ENCODE results near the gene NEDD9. TPM values are rescaled to one million over a fixed set of nuclear protein-coding genes. Genes with fewer than 3 reads are reported as not detected.

The NEDD9 gene
- total RNA-seq (2016; rRNA removed; fragmentation: Illumina TruSeq; extraction: Trizol): 27.1 and 31.4 TPM in 2 replicates
- total RNA-seq (2016; cell fraction: cytosol; rRNA removed; fragmentation: Illumina TruSeq; extraction: Trizol; ENCODE audit: low read depth): 3.1 and 3.2 TPM in 2 replicates
- 25.2 and 29.8 TPM in 2 replicates for total RNA-seq (2016; cell fraction: insoluble cytoplasmic fraction; rRNA removed; fragmentation: Illumina TruSeq; extraction: Trizol)
- 11.6 and 12.3 TPM in 2 replicates for total RNA-seq (2016; cell fraction: membrane; rRNA removed; fragmentation: Illumina TruSeq; extraction: Trizol)
- 24.2 and 25.4 TPM in 2 replicates for total RNA-seq (2016; cell fraction: nucleus; rRNA removed; fragmentation: Illumina TruSeq; extraction: Trizol)
- 363 and 389 TPM in 2 replicates for polyA plus RNA-seq (2011; rRNA removed)
- polyA plus RNA-seq (2011; cell fraction: cytosol; rRNA removed): 249 and 284 TPM in 2 replicates
- 241 and 254 TPM in 2 replicates for polyA plus RNA-seq (2011; cell fraction: nucleus; rRNA removed)
- polyA plus RNA-seq (2012): 141 and 166 TPM in 2 replicates
- 1.5 and 2.0 TPM in 2 replicates for polyA plus RNA-seq (2016; cell fraction: cytosol; fragmentation: Illumina TruSeq; extraction: Trizol; ENCODE audit: low read depth)
- 26.5 and 29.0 TPM in 2 replicates for polyA plus RNA-seq (2016; cell fraction: insoluble cytoplasmic fraction; fragmentation: Illumina TruSeq; extraction: Trizol; ENCODE audit: low read depth)
- 4.0 and 4.8 TPM in 2 replicates for polyA plus RNA-seq (2016; cell fraction: membrane; fragmentation: Illumina TruSeq; extraction: Trizol; ENCODE audit: low read depth)
- polyA plus RNA-seq (2016; cell fraction: nucleus; fragmentation: Illumina TruSeq; extraction: Trizol; ENCODE audit: insufficient read depth, low read depth): 28.0 and 29.7 TPM in 2 replicates
- polyA minus RNA-seq (2011; rRNA and poly(A)+ RNA removed; ENCODE audit: low replicate concordance): 3.4 and 577 TPM in 2 replicates
- 263 and 295 TPM in 2 replicates for polyA minus RNA-seq (2011; cell fraction: cytosol; rRNA and poly(A)+ RNA removed)
- polyA minus RNA-seq (2011; cell fraction: nucleus; rRNA and poly(A)+ RNA removed): 268 and 334 TPM in 2 replicates
- percentile 95 among the genes with signal in this experiment for Bru-seq, nascent RNA
- percentile 70 among the genes with signal in this experiment for BruChase-seq, experiment 1, labeled RNA remaining after a 6-hour chase
- percentile 81 among the genes with signal in this experiment for BruChase-seq, experiment 2, labeled RNA remaining after a 2-hour chase
- long read RNA-seq, experiment 1, full-length matches to known transcripts: 41 of 81 reads
- long read RNA-seq, experiment 1, partial matches to known transcripts: 35 of 81 reads
- long read RNA-seq, experiment 1, other reads (novel, unspliced or antisense): 5 of 81 reads
- long read RNA-seq, experiment 2, full-length matches to known transcripts: 105 of 220 reads
- long read RNA-seq, experiment 2, partial matches to known transcripts: 34 of 220 reads
- long read RNA-seq, experiment 2, other reads (novel, unspliced or antisense): 81 of 220 reads

- DNase-seq (ENCODE audit: low spot score) (peak; percentile 98), ATAC-seq (peak; percentile 96), FAIRE-seq (peak; percentile 87)
- H3K36me3 ChIP-seq (replicated peaks in 1 of 2; ENCODE audit: control insufficient read depth in 1 of 2, insufficient read depth in 2 of 2, low read length in 2 of 2): peaks cover 2 to 23% of the 10 kb centered on the region in 2 experiments; a peak in 4 of 5 replicates
- in situ Hi-C loops (cut with HindIII; ENCODE audit: extremely low pct_ligation_motif_present, low pct_unique_long_range_greater_than_20kb): loop anchor here (5.0 kb wide), 1 partner anchor 265 kb away; no protein-coding TSS in a partner anchor
- intact Hi-C loops (cut with micrococcal nuclease; ENCODE audit: unreplicated experiment): loop anchor here (1.0 to 10.0 kb wide), 10 partner anchors 13 to 343 kb away; no protein-coding TSS in a partner anchor
- ChIA-PET POLR2A (interaction anchor here (0.6 to 5.5 kb wide), 32 partner anchors 10 to 264 kb away, joined by 3 to 106 read pairs (median 8); no protein-coding TSS in a partner anchor), CTCF (ENCODE audit: low intra/inter-chr PET ratio, low total read pairs) (interaction anchor here (1.2 kb wide), 1 partner anchor 264 kb away, joined by 3 read pairs; no protein-coding TSS in a partner anchor)
- WGBS (ENCODE audit: low lambda C conversion rate): 1% methylated on average over 24 of the region's 24 CpGs
- peaks cover 0 to 4% of the 10 kb centered on the region in 2 experiments; a peak in 2 of 5 replicates for H3K27me3 ChIP-seq (ENCODE audit: control insufficient read depth in 1 of 2, insufficient read depth in 2 of 2, low read length in 2 of 2)
- H3K9me3 ChIP-seq (ENCODE audit: low read length): no peaks in the 10 kb centered on the region
- peaks cover 51% of the 10 kb centered on the region for H4K20me1 ChIP-seq (ENCODE audit: insufficient read depth, low read length)
- H3K27ac ChIP-seq (ENCODE audit: extremely low read length, insufficient read depth, low read length): peak within 1 kb of the TSS; percentile 94
- H3K9ac ChIP-seq (ENCODE audit: insufficient read depth, low read depth, low read length): peak within 1 kb of the TSS; percentile 96
- peak within 1 kb of the TSS; percentile 90 for H3K4me2 ChIP-seq (ENCODE audit: low read depth, low read length)
- no peak within 1 kb of the TSS for H2AFZ ChIP-seq (ENCODE audit: low read length)
- TSS peak; percentile 51 for BruUV-seq (replicated peaks)
- peak within 1 kb of the TSS; percentile 80 to 94 (median 87) for H3K4me3 ChIP-seq (replicated peaks in 1 of 3; ENCODE audit: insufficient read depth in 1 of 3, low read depth in 2 of 3, low read length in 3 of 3)
- H3K4me1 ChIP-seq (ENCODE audit: insufficient read depth, low read length): peaks cover 52% of the 10 kb centered on the region
- peaks cover 69% of the 10 kb centered on the region for H3K79me2 ChIP-seq (ENCODE audit: insufficient read depth, low read length)
- TF ChIP-seq MYC (CRISPR knock-in tag; IDR thresholded peaks at IDR 0.05; ENCODE audit: borderline replicate concordance) (peak; percentile 36; the same call in 1 of the 2 replicates), MIER2 (CRISPR knock-in tag; IDR thresholded peaks at IDR 0.05) (peak; percentile 65), REPIN1 (CRISPR knock-in tag; IDR thresholded peaks at IDR 0.05; ENCODE audit: borderline replicate concordance, low read depth) (peak; percentile 86), SIN3A (IDR thresholded peaks at IDR 0.05; ENCODE audit: borderline replicate concordance, low read depth, low read length) (peak; percentile 96), PPARG (CRISPR knock-in tag; conservative IDR thresholded peaks at IDR 0.05) (0 out of 2 replicates have a peak, but pooled peaks have one; percentile 19), SMAD1 (CRISPR knock-in tag; IDR thresholded peaks at IDR 0.05; ENCODE audit: borderline replicate concordance, low read depth) (no peak; the same call in 1 of the 2 replicates), GATA4 (IDR thresholded peaks at IDR 0.05; ENCODE audit: borderline replicate concordance, low read depth) (peak; percentile 88; the same call in 1 of the 2 replicates), ZNF17 (CRISPR knock-in tag; IDR thresholded peaks at IDR 0.05) (no peak), RBM22 (optimal IDR thresholded peaks at IDR 0.05; ENCODE audit: low read length) (peak; percentile 58), ZNF891 (CRISPR knock-in tag; IDR thresholded peaks at IDR 0.05) (peak; percentile 95), ZBTB7A (CRISPR knock-in tag; IDR thresholded peaks at IDR 0.05) (peak; percentile 68; the same call in 1 of the 2 replicates), ZNF503 (CRISPR knock-in tag; IDR thresholded peaks at IDR 0.05) (peak; percentile 77), KDM4B (CRISPR knock-in tag; IDR thresholded peaks at IDR 0.05) (peak; percentile 82; the same call in 1 of the 2 replicates), DMTF1 (CRISPR knock-in tag; IDR thresholded peaks at IDR 0.05) (no peak)
These were observed at the start of gene NEDD9 for GRCh38 chr6:11232193-11232769. Gene NEDD9, minus strand, starts transcription at chr6:11232668. Its CDS starts 153 bp downstream, at chr6:11232515.

Measured in HepG2 (cell line).